Thoracic aorta (tissue), 2 donors: ENCODE data around the gene CPLANE1. TPM values are rescaled to one million over a fixed set of nuclear protein-coding genes. Genes with fewer than 3 reads are reported as not detected.
"Not testable (repeated sequence)": the region's sequence is repeated elsewhere in the genome, so short reads cannot be mapped to it uniquely, and the experiment has no call there.

Source experiments
- ATAC-seq: fragments of 150-250 bp; one replicate; pipeline ENCODE4 v1.8.0; 2017; ENCODE audit warnings: low read depth; ENCODE audit not compliant: insufficient number of reproducible peaks, low FRiP score
- DNase-seq: peaks from one replicate; pipeline ENCODE4 v3.0.0-alpha.2; 2020; ENCODE audit warnings: low spot score
- H3K27ac ChIP-seq, 2 donors: fragments of 200-600 bp; sonication (generic); 1 replicate in 1 of 2; 2 replicates in 1 of 2; pipeline ENCODE4 v1.5.1; 2016; ENCODE audit warnings: mild to moderate bottlenecking in 2 of 2, moderate library complexity in 2 of 2
- H3K27me3 ChIP-seq: fragments of 200-600 bp; sonication (generic); replicated peaks from 2 replicates; pipeline ENCODE4 v1.6.0; 2016; ENCODE audit warnings: mild to moderate bottlenecking; ENCODE audit not compliant: insufficient read depth
- H3K36me3 ChIP-seq: fragments of 200-600 bp; sonication (generic); one replicate; pipeline ENCODE4 v1.5.1; 2016
- H3K4me1 ChIP-seq, 2 donors: fragments of 200-600 bp; sonication (generic); 1 replicate in 1 of 2; 2 replicates in 1 of 2; pipeline versions ENCODE4 v1.5.1 to v1.6.0; 2016; ENCODE audit warnings: low read depth in 2 of 2, mild to moderate bottlenecking in 1 of 2; ENCODE audit not compliant: control insufficient read depth in 1 of 2
- H3K4me3 ChIP-seq: fragments of 200-600 bp; sonication (generic); 2 replicates; pipeline ENCODE4 v1.5.1; 2016; ENCODE audit warnings: mild to moderate bottlenecking
- H3K9me3 ChIP-seq: fragments of 200-600 bp; sonication (generic); 2 replicates; pipeline ENCODE4 v1.5.1; 2016
- total RNA-seq, 2 donors: library from RNA; depleted of rRNA; stranded (reverse); fragments of >200 nt; gene quantifications; one replicate each; pipeline versions ENCODE4 v1.1.0 to v1.2.3, GENCODE V29; 2016
- TF ChIP-seq, protein P1 (sequence below): fragments of 200-600 bp; sonication (generic); IDR thresholded peaks from one replicate; pipeline ENCODE4 v1.5.1; 2019; ENCODE audit warnings: antibody characterized with exemption

CPLANE1 gene
- 10 to 100 TPM; 24.1 to 44.0 TPM for total RNA-seq

DNA sequence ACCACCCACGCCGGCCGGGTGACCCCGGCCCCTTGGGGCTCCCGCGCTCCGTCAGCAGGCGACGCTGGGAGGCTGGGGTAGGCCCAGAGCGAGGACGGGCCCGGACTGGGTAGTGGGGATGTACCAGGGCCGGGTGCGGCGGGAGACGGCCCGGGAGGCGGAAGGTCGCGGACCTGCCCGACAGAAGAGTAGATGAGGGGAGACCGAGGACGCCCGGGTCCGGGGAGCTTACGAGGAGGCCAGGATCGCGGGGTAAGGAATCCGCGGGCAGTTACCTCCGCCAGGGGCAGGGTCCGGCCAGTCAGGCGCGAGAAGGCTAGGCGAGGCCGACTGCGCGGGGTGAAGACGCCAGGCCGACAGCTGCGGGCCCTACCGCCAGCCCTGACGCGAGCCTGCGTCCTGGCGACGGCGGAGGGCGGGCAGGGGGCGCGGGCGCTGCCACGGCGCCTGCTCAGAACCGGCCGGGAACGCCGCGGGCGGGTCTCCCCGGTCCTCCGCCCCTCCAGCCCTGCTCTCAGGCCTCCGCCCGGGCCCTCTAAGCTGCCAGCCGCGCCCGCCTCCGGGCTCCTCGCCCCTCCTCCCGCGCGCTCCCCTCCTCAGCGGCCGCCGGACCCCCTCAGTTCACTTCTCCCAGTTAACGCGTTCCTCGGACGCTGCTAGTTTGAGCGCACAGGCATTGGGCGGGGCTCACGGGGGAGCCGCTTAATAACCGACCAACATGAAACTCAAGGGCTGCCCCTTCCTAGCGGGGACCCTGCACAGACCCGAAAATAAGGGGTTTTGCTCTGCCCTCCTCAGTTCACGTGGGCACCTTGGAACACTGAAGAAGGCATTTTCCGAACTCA lies at the start of gene CPLANE1:
Gene CPLANE1, minus strand, starts transcription at position 407 of the 845 bp plus-strand sequence. CDS start 1,678 bp downstream, outside the sequence.
- no peaks in the 10 kb centered on the region for H3K27me3 ChIP-seq
- ATAC-seq (peak; percentile 69), DNase-seq (peak; percentile 3)
- peak within 1 kb of the TSS; percentile 91 to 95 for H3K27ac ChIP-seq
- H3K4me3 ChIP-seq, result peak within 1 kb of the TSS; percentile 100
- peaks cover 14 to 21% of the 10 kb centered on the region in 2 donors for H3K4me1 ChIP-seq
- H3K9me3 ChIP-seq, result no peaks in the 10 kb centered on the region
- TF ChIP-seq, protein P1, sequence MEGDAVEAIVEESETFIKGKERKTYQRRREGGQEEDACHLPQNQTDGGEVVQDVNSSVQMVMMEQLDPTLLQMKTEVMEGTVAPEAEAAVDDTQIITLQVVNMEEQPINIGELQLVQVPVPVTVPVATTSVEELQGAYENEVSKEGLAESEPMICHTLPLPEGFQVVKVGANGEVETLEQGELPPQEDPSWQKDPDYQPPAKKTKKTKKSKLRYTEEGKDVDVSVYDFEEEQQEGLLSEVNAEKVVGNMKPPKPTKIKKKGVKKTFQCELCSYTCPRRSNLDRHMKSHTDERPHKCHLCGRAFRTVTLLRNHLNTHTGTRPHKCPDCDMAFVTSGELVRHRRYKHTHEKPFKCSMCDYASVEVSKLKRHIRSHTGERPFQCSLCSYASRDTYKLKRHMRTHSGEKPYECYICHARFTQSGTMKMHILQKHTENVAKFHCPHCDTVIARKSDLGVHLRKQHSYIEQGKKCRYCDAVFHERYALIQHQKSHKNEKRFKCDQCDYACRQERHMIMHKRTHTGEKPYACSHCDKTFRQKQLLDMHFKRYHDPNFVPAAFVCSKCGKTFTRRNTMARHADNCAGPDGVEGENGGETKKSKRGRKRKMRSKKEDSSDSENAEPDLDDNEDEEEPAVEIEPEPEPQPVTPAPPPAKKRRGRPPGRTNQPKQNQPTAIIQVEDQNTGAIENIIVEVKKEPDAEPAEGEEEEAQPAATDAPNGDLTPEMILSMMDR, result no peak
- H3K36me3 ChIP-seq, result no peaks in the 10 kb centered on the region

DNA sequence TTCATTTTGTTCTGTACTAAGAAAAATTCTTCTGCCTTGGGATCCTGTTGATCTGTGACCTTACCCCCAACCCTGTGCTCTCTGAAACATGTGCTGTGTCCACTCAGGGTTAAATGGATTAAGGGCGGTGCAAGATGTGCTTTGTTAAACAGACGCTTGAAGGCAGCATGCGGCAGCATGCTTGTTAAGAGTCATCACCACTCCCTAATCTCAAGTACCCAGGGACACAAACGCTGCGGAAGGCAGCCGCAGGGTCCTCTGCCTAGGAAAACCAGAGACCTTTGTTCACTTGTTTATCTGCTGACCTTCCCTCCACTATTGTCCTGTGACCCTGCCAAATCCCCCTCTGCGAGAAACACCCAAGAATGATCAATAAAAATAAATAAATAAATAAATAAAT lies 47.1 kb upstream of the CPLANE1 start:
- not testable (repeated sequence) for ATAC-seq, H3K27ac ChIP-seq, DNase-seq, H3K4me3 ChIP-seq, H3K9me3 ChIP-seq, H3K4me1 ChIP-seq, H3K27me3 ChIP-seq
- peaks cover 31% of the 10 kb centered on the region for H3K36me3 ChIP-seq

- DNase-seq, result no peak
- Histone ChIP-seq H3K4me1 (no peaks in the 10 kb centered on the region), H3K27me3 (no peaks in the 10 kb centered on the region), H3K36me3 (peaks cover 3% of the 10 kb centered on the region), H3K9me3 (no peaks in the 10 kb centered on the region), H3K27ac (no peak overlapping the region), H3K4me3 (no peak overlapping the region)
- TF ChIP-seq, protein P1, result no peak
- ATAC-seq, result no peak
These were observed 34.1 kb upstream of the CPLANE1 start for GRCh38 chr5:37283214-37283820.

DNA sequence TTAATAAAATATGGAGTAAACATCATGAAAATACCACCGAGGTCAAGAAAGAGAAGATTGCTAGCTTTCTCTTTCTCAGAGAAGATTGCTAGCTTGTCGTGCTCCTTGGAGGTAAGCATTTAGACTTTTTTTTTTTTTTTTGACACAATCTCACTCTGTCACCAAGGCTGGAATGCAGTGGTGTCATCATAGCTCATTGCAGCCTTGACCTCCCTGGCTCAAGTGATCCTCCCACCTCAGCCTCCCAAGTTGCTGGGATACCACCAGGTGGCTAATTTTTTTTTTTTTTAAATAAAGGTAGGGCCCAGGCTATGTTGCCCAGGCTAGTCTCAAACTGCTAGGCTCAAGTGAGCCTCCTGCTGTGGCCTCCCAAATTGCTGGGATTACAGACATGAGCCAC lies 26.3 kb upstream of the CPLANE1 start:
- Histone ChIP-seq H3K27me3 (no peaks in the 10 kb centered on the region), H3K4me3 (no peak overlapping the region), H3K36me3 (no peaks in the 10 kb centered on the region), H3K27ac (no peak overlapping the region), H3K9me3 (no peaks in the 10 kb centered on the region), H3K4me1 (no peaks in the 10 kb centered on the region)
- ATAC-seq (no peak), DNase-seq (no peak)
- TF ChIP-seq, protein P1, result no peak

DNA sequence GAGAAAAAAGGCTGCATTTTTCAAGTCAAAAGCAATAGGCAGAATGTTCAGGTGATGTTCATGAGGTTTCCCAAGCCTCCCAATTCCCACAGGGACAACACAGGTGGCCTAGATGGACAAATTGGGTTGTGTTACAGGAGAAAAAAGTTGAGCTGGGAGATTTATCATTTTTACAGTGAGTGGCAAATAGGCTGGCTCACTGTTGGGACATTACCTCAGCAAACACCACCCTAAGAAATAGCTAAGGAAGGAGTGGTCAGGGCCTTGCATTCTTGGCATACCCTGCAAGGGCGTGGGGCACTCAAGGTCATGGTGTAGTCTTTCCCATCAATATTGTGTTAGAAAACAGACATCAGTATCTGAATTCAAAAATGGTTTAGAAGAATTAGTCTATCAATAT lies 23.3 kb upstream of the CPLANE1 start:
- Histone ChIP-seq H3K4me1 (no peaks in the 10 kb centered on the region), H3K27me3 (no peaks in the 10 kb centered on the region), H3K36me3 (no peaks in the 10 kb centered on the region), H3K27ac (no peak overlapping the region), H3K9me3 (peaks cover 4% of the 10 kb centered on the region), H3K4me3 (no peak overlapping the region)
- no peak for DNase-seq
- ATAC-seq, result no peak
- TF ChIP-seq, protein P1, result no peak

DNA sequence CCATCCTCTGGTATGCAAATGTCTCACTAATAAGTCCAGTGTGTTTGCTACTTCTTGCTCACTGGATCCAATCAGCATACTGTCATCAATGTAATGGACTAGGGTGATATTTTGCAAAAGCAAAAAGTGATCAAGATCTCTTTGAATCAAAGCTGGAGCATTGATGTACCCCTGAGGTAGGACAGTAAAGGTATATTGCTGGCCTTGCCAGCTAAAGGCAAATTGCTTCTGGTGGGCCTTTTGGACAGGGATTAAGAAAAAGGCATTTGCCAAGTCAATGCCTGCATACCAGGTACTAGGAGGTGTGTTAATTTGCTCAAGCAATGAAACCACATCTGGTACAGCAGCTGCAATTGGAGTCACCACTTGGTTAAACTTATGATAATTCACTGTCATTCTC lies 18.9 kb upstream of the CPLANE1 start:
- not testable (repeated sequence) for H3K4me1 ChIP-seq, H3K9me3 ChIP-seq, H3K36me3 ChIP-seq, H3K4me3 ChIP-seq, H3K27ac ChIP-seq, H3K27me3 ChIP-seq, DNase-seq, ATAC-seq
